GM19239 (cell line): ENCODE measurements around the gene DRC3.

Experiments used
- DNase-seq: peaks from one replicate; pipeline ENCODE4 v3.0.0; 2011; ENCODE audit warnings: low spot score; ENCODE audit not compliant: insufficient read length
- FAIRE-seq: peaks from 2 replicates; lab custom pipeline; 2011; peaks lifted over from hg19 to GRCh38; lab: Jason Lieb, UNC

Gene DRC3

DNA sequence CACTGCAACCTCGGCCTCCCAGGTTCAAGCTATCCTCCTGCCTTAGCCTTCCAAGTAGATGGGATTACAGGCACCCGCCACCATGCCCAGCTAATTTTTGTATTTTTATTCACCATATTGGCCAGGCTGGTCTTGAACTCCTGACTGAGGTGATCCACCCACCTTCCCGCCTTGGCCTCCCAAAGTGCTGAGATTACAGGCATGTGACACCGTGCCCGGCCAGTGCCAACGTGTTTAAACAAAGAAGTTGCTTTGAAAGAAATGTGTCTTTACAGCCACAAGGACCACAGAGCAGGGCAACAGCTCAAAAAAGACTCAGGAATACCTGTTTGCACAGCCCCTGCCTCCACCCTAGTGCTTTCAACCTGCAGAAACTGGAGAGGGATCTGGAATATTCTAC, 41.3 kb downstream of the DRC3 start:
- DNase-seq = no peak
- no peak for FAIRE-seq

DNA sequence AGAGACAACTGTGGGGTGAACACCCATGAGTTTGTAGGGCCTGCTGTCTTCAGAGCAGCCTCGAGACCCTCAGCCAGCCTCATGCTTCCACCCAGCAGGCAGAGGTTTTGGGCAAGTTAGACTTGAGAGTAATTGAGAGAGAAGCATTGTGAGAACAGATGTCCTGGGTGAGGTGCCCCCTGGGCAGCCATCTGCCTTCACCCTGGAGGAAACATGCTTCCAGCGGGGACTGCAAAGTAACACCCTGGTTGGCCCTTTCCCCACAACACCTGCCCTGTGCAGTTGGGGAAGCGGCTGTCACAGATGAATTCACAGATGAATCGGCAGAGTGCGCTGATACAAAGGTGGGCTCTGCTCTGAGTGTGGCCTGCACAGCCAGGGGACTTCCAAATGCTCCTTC, 42.9 kb downstream of the DRC3 start:
- DNase-seq = no peak
- no peak for FAIRE-seq

DNA sequence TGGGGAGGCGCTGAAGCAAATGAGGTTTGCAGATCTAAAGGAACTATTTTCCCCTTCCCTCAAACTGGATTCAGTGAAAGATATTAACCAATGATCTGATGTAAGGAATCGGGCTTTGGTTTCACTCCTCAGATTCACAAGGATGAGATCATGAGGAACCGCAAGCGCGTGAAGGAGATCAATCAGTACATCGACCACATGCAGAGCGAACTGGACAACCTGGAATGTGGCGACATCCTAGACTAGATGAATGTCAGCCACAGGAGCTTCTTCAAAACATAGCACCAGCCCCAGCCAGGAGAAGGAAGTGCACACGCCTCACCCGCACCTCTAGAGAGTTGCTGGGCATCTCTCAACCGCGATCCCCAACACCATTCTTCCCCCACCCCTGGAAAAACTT, 43.8 kb downstream of the DRC3 start:
- no peak for DNase-seq
- no peak for FAIRE-seq

DNA sequence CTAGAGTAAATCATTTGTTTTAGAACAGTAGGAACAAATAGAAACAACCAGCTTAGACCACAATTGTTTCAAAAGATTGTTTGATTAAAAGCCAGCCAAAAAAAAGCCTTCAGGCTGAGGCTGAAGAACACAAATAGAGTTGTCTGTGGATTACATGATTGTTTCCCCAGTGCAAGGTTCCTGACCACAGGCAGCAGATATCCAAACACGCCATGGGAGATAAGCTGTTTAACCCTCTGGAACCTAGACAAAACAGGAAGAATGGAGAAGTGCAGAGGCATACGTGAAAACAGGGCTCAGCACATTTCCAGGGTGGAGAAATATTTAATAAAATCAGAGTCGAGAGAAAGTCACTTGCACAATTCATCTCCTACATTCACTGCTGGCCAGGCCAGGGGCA, 45.3 kb downstream of the DRC3 start:
- FAIRE-seq (no peak), DNase-seq (no peak)

DNA sequence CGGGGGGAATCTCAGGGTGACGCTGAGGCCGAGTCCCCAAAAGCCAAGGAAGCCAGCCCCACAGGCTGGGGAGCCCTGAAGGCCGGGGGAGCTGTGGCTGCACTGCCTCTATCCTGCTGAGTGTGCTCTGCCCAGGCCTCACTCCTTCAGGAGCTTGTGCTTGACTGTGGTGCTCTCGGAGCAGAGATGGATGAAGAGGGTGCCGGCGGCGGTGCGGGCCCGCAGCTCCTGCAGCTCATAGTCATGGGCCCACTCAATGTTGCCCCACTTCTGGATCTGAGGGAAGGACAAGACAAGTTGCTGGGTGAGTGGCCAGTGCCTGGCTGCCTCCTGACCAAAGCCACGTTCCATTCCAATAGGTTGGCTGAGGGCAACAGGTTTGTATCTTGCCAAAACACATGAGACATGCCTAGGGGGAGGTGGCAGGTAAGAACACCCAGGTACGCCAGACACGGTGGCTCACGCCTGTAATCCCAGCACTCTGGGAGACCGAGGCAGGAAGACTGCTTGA, 45.8 kb downstream of the DRC3 start:
- no peak for DNase-seq
- FAIRE-seq = no peak

DNA sequence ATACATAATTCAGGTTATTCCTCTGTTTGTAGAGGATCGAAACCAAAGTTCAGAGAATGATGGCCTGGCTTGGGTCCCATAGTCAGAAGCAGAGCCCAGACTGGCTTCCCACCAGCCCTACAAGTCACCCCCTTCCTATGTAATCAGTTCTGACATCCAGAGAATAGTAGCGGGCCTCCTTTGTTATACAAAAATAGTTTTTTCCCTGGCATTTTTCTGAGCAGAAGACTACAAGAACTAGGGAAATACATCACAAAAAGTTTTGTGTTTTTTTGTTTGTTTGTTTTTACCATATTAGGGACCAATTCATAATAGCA, 47.1 kb downstream of the DRC3 start:
- FAIRE-seq (no peak), DNase-seq (no peak)

DNA sequence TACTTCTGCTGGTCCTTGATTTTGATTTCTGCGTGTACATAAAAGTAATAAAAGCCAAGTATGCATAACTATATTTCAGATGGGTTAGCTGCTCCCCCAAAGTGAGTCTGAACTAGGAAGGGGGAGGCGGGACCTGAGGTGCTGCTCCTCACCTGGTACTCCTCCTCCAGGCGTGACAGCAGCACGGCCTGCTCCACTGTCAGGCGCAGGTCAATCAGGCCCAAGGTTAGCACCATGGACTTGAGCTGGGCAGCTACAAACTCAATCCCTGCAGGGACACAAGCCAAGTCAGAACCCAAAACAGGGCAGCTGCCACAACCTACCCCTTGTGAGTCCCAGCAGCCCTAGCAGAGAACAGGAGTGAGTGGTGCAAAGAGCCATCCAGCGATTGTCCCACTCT, 48.3 kb downstream of the DRC3 start:
- no peak for FAIRE-seq

DNA sequence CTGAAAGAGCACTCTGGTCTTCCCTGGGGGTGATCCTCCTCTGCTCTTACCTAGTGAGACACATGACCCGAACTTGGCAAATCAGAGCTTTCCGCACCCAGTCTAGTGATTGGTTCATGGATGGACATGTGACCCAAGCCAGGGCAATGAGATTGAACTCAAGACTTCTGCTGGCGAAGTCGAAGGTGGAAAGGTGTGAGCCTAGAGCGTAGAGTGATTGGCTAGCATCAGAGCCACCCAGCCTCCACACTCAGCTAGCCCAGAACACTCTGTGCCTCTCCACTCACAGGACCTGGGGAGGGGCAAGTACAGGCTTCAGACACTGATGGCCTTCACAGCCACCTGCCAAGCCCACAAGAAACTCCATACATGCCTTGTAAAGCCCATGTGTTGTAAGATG, 48.7 kb downstream of the DRC3 start:
- DNase-seq = no peak
- no peak for FAIRE-seq

More for the DNA sequence above, 48.3 kb downstream of the DRC3 start:
- DNase-seq = no peak

DNA sequence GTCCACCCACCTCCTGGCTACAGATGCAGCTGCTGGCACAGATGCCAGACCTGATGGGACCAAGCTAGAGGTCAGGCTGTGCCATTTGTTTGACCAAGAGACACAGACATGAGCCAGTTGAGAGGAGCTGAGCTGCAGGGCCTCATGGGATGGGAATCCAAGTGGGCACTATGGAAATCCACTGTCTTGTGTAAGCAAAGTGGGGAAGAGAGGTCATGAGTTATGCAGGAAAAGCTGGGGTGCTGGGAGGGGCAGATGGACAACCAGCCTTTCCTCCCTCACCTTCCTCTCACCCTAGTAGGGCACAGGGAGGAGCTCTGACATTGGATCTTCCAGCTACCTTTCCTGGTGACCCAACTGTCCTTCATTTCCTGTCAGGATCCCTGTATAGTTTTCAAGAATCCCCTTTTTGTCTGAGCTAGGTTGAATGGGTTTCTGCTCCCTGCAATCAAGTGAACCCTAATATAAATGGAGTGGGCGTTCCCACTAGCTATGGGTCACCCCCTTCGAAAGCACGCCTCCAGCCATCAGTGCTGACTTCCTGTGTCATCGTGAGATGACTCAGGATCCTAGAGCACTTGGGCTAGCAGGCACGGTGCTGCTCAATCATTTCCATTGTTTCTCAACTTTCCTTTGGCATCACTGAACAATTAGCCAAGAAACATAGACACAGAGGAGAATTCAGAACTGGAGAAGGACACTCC, 52.7 kb downstream of the DRC3 start:
- peak; percentile 49 for DNase-seq
- FAIRE-seq = peak; percentile 93

DNA sequence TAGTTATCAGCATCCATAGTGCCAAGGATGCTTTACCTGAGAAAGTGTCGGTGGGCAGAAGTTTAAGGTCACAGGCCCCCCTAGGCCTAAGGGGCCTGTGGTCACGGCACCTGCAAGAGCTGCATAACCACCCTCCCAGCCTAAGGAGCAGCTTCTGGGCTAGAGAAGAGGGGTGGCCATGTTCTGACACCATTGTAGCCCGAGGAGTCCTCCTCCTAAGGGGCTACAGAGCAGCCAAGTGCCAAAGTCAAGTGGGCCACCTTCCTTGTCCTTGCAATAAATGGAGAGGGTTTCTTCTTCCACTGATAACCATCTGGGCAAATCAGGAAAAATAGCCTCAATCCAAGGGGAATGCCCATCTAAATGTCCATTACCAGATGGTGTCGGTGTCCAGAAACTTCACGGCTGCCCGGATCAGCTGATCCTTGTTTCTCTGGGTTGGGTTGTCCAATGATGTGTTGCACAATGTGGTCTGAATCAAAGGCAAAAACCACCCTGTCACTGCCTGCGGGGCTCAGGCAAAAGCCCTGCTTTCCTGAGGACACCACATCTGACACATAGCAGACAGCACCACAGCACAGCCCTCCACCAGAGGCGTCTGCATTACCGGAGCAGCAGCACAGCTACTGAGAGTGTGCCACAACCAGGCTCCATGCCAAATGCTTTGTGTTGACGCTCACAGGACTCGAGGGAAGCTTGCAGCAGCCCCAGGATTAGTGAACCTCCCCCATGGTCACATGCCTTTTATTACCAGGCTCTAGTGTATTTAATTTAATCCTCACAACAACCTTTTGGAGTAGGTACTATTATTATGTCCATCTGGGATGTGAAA, 53.5 kb downstream of the DRC3 start:
- FAIRE-seq = no peak
- DNase-seq = no peak

DNA sequence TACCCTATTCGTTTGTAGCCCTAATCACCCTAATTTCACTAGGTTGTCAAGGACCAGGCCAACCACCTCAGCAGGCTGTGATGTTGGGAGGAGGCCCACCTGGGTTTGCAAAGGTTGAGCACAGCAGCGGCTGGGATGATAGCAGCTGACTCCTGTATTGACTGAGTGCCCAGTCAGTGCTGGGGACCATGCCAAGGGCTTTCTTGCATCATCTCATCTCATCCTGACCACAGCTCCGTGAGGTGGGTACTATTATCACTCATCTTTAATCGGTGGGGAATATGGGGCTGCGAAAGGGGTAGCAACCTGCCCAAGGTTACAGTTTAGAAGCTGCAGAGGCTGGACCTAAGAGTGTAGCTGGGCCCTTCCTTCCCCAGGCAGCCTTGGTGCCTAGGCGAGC, 54.6 kb downstream of the DRC3 start:
- peak; percentile 14 for FAIRE-seq
- DNase-seq = no peak

DNA sequence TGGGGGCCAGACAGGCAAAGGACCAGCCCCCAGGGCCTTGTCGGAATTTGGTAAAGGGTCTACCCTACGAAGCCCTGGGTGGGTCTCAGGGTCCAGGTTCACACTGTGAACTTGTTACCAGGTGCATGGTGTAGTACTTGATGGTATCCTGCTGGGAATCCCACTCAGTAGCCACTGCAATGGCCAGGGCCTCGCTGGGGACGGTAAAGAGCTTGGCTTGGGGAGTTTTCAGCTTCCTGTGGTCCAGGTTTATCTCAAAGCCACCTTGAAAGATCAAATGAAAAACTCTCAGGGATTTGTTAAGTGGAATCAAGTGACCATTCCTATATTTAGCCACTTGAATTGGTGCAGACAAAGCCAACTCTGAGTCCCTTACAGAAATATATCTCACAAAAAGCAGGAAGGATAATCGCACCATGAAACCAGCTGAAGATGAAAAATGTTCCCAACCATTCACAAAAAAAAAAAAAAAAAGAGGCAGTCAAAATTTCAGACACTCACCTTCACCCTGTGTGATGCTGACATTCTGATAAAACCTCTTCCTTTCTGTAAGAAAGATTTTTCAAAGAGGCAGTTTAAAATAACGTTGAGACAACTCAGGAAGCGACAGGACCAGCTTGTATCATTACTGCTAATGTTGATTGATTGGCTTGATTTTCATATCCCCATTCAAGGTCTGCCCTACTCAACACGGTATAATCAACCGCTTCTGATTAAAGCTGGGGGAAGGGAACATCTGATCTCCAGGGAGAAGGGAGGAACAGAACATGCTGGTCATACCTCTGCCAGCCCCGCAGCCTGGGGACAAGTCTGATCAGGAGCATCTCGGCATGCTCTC, 55.7 kb downstream of the DRC3 start:
- DNase-seq (no peak), FAIRE-seq (no peak)

DNA sequence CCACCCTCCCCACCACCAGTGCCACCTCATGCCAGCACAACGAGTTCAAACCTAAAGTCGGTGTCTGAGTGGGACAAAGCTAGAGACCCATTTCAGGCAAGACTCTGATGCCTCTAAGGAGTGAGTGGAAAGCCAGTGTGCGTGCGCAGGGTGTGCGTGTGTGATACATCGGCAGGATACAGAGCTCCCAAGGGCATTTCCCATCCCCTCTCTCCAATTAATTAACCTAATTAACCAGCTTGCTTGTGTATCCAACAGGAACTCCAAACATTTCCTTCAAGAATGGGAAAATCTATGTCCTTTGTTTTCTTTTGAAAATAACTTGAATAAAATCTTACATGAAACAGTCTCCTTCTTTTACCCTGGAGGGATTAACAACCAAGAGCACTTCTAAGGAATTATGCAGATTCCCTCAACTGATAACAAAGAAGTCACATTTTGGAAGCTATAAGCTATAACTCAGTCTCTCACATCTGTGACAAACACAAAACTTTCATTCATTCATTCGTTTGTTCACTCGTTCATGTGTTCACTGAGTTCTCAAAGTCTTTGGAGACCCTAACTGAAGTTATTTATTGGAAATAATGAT, 56.4 kb downstream of the DRC3 start:
- DNase-seq (no peak), FAIRE-seq (no peak)

DNA sequence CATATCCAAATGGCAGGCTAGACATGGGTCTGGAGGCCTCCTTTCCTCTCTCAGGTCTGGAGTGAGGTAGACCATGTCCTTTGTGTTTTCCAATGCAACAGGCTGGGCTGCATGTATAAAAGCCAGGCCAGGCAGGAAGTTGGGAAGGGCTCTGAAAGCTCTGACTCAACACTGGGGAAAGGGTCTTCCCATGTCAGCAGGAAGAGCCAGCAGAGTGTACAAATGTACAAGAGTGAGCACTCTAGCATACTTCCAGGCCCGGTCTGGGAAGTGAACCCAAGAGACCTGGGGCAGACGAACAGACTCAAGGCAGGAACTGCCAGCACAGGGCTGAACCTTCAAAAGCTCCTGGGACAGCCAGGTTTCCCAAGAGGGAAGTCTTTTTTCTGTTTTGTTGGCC, 59.3 kb downstream of the DRC3 start:
- FAIRE-seq = no peak

DNA sequence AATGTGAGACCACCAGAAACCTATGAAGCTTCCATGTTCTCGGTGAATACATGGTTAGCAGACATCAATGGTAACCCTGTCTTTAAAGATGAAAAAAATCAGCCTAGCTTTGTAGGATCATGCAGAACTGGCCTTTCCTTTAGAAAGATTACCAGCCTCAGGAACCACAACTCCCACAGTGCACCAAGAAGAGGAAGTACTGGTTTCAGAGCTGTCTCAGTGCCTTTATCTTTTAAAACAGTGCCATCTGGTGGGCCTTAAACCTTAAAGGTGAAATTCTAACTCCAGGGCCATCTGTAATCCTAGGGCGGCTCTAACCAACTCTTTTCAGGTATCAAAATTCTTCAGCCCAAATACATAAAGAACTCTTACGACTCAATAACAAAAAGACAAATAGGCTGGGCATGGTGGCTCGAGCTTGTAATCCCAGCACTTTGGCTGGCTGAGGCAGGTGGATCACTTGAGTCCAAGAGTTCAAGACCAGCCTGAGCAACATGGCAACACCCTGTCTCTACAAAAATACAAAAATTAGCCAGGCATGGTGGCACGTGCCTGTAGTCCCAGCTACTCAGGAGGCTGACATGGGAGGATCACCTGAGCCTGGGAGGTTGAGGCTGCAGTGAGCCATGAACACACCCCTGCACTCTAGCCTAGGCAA, 60.9 kb downstream of the DRC3 start:
- peak; percentile 91 for FAIRE-seq

More for the DNA sequence above, 59.3 kb downstream of the DRC3 start:
- no peak for DNase-seq

DNA sequence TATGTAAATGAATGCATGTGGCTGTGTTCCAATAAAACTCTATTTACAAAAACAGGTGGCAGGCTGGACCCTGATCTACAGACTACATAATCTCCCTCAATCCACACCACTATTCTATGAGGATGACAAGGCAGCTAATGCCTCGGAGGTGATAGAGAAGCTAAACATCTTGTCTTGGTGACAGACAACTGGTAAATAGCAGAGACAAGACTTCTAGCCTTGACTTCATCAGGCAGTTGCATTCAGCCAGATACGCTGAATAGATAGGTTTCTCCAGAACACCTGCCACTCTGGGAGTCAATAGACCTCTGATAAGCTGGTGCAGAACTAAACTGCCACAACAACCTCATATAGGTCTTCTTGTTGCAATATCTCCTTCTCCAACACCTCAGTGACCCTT, 63.0 kb downstream of the DRC3 start:
- no peak for FAIRE-seq
- DNase-seq = no peak

More for the DNA sequence above, 60.9 kb downstream of the DRC3 start:
- DNase-seq = peak; percentile 64

DNA sequence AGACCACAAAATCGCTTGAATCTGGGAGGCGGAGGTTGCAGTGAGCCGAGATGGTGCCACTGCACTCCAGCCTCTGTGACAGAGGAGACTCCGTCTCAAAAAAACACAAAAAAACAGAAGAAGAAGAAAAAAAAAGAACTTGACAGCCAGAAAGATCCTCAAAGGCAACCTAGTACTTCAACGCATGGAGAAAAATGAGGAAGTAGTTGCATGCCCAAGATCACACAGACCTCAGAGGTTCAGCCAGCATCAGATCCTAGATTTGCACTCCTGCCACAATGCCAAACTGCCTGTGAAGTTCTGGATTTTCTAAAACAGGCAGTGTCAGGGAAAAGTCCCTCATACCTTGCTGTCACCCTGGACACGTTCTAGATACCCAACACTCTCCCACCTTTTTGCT, 64.8 kb downstream of the DRC3 start:
- FAIRE-seq (peak; percentile 68), DNase-seq (no peak)

DNA sequence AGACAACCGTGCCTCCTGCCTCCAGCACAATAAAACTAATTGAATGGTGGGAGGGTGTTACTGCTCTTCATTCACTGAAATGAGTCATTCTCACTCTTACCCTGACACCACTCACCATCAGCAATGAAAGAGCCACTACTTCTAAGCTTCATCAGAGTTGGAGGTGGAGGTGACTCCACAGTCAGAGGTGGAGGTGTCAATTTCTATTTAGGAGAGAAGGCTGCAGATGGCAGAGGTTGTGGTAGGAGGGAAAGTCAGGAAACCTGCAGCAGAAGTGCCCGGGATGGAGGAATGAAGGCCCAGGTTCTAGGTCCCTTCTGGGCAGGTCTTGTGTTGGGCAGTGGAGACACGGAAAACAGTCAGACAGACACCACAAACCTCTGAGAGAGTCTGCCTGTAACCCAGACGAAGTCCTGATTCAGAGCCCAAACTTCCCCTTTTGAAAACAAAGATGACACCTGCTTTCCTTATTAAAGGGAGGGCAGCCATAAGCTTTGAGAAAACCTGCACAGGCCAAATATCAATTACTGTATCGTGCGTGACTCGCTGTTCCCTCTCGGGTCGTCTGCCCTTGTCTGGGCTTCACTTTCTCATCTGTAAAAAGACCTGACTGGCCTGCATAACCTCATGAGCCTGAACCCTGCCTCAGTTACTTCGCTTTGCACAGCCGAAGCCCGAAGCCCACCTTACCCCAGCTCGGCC, 65.6 kb downstream of the DRC3 start:
- DNase-seq = no peak

DNA sequence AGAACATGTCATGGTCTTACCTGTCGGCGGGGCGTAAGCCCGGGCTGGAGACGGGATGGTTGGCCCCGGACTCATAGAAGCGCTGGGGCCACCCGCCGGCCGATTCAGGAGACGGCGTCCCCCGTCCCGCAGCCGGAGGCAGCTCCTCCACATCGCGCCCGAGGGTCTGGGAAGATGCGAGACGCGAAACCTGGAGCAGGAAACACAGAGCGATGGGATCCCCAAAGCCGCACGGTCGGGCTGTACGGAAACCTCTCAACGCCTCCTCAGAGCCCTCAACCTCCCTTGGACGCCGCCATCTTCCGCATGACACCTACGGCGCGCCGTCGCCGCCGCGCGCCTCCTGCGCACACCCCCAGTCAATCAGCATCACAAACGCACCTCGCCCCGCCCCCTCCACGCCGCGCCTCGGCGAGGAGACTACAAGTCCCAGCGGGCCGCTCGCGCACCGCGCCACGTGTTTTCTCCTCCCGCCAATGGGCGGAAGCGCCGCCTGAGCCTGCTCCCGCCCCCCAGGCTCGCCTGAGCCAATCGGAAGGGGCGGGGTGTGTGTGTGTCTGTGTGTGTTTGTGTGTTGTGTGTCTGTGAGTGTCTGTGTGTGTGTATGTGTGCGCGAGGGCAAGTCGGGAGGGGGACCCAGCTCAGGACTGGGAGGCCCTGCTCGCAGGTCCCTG, 66.3 kb downstream of the DRC3 start, which contains the start of the genes ATPAF2 and GID4:
TSS of gene ATPAF2 (minus strand) at position 308 of the 674 bp plus-strand sequence. CDS start at position 153, 155 bp downstream.
TSS of gene GID4 (plus strand) at position 548 of the 674 bp plus-strand sequence. CDS start at position 605, 57 bp downstream.
- DNase-seq (peak; percentile 91), FAIRE-seq (peak; percentile 96)

More for the DNA sequence above, 65.6 kb downstream of the DRC3 start:
- peak; percentile 28 for FAIRE-seq
